ENCODE data around the gene ADISSP. TPM values are rescaled to one million over a fixed set of nuclear protein-coding genes. Genes with fewer than 3 reads are reported as not detected.

ADISSP gene
- 61.1 TPM for total RNA-seq

DNA sequence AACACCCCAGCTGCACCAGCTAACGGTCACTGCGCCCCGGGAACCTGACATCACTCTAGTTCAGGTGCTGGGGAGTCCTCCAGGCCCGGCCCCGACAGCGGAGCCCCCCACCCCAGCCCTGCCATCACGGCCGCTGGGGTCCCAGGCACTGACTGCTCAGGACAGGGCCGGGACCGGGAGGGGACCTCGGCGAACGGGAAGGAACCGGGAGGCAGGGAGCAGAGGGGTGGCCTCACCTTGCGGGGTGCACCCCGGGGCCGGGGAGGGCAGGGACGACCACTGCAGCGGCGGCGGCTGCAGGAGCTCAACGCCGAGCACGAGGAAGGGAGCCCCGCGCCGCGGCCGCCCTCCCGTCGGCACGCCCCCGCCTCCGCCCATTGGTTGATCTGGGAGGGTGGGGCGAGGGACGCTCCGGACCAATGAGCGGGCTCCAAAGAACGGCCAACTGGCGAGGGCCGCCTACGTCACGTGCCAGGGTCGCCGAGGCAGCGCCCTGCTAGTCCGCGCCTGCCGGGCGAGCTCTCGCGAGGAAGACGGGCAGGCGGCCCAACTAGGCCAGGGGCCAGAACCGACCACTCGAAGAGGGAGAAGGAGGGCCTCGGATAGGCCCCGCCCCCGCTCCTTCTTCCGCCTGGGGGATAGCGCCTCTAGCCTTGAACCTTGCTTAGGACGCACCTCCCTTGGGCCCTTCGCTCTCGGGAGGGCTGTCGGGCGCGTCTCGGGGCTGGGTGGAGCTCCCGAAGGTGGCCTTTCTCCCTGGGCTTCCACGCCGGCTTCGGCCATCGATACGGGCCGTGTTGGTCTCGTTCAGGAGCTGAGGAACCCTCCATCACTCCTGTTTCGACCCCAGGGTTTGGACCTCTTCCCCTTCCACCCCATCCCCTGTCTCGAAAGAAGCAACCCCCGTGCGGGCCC is at the start of gene ADISSP:
ADISSP (minus strand) TSS at position 327 of the 915 bp plus-strand sequence. CDS start 7,653 bp downstream, outside the sequence.
- DNase-seq (ENCODE audit: low spot score), result peak; percentile 99

DNA sequence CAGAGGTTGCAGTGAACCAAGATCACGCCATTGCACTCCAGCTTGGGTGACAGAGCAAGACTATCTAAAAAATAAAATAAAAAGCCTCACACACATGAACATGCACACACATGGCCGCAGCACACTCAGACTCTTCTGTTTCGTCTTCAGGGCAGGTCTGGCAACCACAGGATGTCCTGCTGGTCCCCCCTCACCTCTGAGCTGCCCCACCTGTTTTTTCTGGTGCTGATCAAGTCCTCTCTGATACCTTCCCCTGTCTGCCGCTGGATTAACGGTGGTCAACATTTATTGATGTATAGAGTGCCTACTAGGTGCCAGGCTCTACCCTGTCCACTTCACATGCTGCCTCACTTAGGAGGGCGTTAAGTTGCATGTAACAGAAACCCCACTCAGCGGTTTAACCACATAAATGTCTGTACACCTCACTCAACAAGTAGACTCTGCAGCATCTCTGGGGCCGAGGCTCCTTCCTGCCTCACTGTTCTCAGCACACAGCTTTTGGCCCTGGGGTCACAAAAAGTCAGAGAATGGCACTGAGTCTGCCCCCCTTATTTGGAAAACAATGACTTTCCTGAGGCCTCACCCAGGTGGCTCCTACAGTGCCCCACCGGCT is 48.3 kb upstream of the ADISSP start:
- DNase-seq (ENCODE audit: low spot score), result no peak

DNA sequence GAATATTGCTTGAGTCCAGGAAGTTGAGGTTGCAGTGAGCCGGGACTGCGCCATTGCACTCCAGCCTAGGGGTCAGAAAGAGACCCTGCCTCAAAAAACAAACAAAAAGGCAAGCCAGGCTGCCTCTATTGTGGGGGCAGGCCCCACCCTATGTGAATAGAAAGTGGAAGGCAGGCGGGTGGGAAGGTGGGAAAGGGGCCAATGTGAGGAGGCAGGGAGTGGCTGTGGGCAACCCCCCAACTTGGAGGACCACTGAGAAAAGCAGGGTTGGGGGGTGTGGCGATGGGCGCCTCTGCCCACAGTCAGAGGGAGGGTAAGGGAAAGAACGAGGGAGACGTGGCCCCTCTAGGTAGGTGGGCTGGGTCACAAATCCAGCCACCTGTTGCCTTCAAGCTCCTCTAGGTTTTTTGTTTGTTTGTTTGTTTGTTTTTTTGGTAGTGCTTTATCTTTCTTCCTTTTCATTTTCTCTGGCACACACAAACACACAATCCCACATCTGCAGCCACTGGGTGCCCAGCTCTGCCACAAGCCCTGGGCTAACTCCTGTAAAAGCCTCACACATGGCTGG is 47.5 kb upstream of the ADISSP start:
- no peak for DNase-seq (ENCODE audit: low spot score)

DNA sequence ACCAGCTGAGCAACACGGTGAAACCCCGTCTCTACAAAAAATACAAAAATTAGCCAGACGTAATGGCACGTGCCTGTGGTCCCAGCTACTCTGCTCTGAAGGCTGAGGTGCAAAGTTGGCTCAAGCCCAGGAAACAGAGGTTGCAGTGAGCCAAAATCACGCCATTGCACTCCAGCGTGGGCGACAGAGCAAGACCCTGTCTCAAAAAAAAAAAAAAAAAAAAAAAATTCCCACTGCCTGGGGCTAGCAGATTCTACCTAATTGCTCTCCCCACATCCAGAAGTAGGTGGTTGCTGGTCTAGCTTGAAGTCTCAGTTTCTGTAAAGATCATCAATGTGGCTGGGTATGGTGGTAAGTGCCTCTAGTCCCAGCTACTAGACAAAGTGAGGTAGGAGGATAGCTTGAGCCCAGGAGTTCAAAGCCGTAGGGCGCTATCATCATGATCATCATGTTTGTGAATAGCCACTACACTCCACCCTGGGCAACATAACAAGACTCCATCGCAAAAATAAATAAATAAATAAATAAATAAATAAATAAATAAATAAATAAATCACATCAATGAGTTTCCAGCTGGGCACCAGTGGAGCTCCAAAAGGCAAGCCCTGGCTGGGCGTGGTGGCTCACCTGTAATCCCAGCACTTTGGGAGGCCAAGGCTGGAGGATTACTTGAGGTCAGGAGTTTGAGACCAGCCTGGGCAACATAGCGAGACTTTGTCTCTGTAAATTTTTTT is 46.5 kb upstream of the ADISSP start:
- DNase-seq (ENCODE audit: low spot score), result no peak

DNA sequence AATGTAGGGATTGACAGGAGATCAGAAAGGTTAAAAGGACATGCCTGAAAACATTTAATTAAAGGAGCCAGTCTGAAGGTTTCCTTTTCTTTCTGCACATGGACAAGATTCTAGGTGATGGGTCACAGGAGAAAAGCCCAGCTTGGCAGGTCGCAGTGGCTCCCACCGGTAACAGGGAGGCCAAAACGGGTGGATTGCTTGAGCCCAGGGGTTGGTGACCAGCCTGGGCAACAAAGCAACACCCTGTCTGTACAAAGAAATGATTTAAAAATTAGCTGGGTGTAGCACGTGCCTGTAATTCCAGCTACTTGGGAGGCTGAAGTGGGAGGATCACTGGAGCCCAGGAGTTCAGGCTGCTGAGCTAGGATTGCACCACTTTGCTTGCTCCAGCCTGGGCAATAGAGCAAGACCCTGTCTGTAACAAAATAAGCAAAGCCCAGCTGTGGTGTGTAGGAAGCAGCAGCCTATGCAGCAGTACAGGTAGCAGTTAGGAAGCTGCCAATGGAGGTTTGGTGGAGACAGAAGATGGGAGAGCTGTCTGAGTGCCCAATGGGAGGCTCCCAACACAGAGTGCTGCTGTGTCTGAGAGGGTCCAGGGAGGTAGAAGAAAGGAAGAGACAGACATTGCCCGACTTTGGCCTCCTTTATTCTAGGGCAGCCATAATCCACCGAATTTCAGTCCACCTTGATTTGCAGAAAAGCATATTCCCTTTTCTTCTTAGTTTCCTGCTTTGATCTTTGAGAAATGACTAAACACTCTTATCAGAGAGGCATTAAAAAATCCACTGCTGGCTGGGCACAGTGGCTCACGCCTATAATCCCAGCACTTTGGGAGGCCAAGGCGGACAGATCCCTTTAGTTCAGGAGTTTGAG is 45.7 kb upstream of the ADISSP start:
- DNase-seq (ENCODE audit: low spot score), result no peak

DNA sequence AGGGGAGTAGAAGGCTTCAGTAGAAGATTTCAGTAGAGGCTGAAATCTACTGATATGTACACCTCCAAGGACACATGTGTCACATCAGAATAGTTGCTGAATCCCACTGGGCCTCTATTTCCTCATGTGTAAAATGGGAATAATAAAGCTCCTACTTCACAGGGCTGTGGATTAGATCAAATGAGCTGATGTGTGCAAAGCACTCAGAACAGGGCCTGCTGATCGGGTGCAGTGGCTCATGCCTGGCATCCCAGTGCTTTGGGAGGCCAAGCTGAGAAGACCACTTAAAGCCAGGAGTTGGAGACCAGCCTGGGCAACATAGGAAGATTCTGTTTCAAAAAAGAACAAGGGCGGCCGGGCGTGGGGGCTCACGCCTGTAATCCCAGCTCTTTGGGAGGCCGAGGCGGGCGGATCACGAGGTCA is 44.7 kb upstream of the ADISSP start:
- DNase-seq (ENCODE audit: low spot score), result no peak

DNA sequence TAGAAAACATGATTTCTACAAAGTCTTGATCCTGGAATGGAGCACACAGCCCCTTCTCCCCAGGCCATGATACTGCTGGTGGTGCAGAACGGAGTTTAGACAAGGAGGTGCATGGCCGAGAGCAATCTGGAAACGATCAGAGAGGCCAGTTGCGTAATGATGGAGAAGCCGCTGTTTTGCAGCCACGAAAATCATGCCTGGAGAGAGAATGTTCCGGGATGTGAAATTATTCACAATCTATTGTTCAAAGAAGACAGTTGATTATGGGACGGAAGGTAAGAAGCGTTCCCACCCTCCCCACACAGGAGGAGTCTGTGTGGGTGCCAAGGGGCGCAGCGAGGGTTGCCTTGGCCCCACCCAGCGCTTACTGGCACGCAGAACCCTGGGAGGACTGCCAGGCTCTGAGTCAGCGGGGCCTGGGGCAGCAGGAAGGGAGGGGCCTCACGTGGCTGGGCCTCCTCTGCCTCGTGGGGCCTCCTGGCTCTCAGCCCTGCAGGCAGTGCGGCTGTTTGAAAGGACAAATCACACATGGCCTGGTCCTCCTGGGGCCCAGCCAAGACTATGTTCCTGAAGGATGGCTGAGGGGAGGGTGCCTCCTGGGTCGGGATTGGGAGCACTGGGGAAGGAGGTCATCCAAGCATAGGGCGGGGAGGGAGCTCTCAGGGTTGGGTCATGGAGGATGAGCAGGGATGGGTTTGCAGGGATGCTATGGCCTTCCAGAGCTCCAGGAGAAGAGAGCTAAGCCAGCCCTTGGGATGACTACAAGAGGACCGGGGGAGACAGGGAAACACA is 44.1 kb upstream of the ADISSP start:
- DNase-seq (ENCODE audit: low spot score), result peak; percentile 98

DNA sequence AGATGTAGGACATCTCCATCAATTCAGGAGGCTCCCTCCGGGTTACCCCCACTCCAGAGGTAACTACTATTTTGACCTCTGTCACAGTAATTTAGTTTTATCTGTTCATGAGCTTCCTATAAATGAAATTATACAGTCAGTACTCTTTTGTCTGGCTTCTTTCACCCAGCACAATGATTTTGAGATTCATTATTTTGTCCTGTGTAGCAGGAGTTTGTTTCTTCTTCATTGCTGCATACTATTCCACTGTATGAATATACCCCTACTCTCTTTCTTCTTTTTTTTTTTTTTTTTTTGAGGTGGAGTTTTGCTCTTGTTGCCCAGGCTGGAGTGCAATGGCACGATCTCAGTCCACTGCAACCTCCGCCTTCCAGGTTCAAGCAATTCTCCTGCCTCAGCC is 41.0 kb upstream of the ADISSP start:
- DNase-seq (ENCODE audit: low spot score), result no peak

DNA sequence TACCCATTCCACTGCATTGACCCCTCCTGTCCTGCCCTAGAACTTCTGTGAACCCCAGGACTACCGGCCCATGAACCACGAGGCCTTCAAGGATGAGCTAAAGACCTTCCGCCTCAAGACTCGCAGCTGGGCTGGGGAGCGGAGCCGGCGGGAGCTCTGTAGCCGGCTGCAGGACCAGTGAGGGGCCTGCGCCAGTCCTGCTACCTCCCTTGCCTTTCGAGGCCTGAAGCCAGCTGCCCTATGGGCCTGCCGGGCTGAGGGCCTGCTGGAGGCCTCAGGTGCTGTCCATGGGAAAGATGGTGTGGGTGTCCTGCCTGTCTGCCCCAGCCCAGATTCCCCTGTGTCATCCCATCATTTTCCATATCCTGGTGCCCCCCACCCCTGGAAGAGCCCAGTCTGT is 37.2 kb upstream of the ADISSP start:
- no peak for DNase-seq (ENCODE audit: low spot score)

DNA sequence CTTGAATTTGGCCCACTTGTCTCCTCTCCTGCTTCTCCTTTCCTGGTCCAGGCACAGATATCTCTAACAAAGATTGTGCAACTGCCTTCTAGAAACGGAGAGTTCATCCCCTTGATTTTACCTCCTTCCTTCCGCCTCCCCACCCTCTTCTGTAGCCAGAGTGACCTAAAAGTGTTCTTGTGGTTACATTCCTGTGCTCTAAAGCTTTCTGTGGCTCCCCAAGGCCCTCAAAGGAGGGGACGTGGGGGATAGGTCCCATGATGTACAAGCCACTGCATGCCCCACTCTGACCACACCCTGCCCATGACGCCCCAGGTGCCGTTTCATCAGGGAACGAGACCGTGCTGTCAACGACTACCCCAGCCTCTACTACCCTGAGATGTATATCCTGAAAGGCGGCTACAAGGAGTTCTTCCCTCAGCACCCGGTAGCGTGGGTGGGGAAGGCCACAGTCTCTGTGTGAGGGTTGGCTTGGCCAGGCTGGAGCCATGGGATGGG is 36.8 kb upstream of the ADISSP start:
- DNase-seq (ENCODE audit: low spot score), result no peak

DNA sequence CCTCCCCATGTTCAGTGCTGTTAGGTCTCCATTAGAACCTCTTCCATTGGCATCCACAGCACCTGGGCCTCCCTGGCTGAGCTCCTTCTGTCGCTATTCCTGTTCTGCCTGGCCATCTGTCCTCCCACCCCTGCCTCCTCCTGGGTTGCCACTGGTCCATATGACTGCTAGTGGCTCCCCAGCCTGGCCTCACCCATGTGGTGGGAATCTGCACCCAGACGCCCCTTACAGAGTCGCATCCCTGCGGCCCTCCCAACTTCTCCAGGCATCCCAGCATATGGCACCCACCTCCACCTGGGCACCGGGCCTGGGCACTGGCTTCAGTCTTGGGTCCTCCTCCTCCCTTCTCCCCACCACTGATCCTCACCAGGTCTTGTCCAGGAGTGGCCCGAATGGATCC is 36.3 kb upstream of the ADISSP start:
- no peak for DNase-seq (ENCODE audit: low spot score)

DNA sequence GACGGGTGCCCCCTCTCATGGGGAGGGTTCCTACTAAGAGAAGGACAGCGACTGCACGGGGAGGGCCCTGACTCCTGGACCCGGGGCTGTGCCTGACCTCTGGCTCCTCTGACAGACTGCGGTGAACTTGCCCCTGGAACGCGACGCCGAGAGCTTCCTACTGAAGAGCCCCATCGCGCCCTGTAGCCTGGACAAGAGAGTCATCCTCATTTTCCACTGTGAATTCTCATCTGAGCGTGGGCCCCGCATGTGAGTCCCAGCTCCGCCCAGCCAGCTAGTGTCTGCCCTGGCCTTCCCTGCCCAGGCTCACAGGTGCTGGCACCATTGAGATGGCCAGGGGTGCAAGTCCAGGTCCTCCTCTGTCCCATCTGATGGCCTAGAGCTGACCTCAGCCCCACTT is 35.7 kb upstream of the ADISSP start:
- DNase-seq (ENCODE audit: low spot score), result no peak

DNA sequence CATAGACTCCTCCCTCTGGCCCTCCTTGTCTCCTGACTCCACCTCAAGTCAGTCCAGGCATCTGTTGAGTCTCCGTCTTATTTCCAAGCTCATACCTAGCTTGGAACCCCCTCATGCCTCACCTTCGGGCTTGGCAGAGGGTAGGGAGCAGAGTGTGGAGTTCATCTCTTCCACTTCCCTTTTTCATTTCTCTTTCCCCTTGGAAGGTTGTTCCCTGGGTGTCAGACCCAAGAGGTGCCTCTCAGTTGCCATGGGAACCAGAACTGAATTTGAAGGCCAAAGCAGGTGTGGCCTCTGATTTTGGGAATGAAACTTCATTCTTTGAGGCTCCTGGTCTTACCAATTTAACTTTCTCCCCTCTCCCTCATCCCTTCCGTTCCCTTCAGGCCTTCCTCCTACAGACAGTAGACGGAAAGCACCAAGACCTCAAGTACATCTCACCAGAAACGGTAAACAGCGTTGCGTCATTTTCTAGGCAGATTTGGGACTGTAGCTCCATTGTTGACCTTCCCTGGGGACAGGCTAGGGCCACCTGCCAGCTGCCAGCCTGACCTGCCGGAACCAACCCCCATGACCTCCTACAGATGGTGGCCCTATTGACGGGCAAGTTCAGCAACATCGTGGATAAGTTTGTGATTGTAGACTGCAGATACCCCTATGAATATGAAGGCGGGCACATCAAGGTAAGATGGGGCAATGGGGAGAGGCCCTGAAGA is 35.1 kb upstream of the ADISSP start:
- no peak for DNase-seq (ENCODE audit: low spot score)

DNA sequence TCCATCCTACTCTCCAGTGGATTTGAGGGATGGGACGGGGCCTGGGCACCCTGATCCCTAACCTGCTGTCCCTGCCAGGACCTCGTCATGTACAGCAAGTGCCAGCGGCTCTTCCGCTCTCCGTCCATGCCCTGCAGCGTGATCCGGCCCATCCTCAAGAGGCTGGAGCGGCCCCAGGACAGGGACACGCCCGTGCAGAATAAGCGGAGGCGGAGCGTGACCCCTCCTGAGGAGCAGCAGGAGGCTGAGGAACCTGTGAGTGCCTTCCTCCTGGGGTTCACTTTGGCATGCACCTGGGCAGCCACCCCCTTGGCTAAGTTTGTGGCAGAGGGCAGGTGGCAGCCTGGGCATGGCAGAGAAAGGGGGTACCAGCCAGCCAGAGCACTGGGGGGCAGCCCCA is 34.3 kb upstream of the ADISSP start:
- DNase-seq (ENCODE audit: low spot score), result no peak

DNA sequence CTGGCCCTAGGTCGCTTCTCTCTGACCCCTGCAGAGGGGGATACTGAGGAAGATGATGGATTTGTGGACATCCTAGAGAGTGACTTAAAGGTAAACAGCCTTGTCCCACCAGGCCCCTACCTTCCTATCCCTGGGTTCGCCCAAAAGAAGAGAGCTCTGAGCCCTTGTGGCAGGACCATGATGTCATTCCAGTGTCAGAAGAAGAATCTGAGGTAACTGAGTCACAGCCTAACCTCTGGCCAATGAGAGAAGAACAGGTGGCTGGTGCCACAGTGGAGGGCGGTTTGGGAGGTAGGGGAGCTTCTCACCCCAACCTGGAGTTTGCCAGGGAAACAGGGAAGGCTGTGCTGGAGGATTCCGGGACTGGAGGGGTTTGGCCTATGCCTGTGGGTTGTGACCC is 33.7 kb upstream of the ADISSP start:
- DNase-seq (ENCODE audit: low spot score), result no peak

DNA sequence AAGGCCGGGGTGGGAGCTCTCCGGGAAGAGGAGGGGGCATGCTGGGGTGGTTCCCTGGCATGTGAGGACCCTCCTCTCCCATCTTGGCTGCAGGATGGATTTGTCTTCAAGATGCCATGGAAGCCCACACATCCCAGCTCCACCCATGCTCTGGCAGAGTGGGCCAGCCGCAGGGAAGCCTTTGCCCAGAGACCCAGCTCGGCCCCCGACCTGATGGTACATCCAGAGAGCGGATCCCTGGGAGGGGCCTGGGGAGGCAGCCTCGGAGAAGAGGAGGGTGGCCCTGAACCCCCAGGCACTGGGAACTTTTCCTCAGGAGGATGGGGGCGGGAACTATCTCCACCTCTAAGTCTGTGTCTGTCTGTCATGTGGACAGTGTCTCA is 33.3 kb upstream of the ADISSP start:
- DNase-seq (ENCODE audit: low spot score), result no peak

DNA sequence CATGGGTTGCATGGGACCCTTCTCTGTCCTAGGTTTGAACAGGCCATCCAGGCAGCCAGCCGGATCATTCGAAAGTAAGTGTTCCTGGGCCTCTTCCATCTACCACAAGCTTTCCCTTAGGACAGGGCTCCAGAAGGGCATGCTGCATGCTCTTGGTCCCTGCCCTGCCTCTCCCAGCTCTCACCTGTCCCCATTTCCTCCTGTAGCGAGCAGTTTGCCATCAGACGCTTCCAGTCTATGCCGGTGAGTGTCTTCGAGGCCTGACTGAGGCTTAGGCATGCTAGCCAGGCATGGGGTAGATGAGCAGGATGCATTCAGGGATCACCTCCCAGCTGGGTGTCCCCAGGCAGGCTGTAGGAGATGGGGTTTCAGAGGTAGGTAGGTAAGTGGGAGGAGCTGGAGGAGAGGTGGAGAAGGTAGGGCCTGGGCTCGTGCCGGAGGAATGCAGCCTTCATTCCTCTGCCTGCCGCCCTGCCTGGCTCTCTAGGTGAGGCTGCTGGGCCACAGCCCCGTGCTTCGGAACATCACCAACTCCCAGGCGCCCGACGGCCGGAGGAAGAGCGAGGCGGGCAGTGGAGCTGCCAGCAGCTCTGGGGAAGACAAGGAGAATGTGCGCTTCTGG is 32.8 kb upstream of the ADISSP start:
- no peak for DNase-seq (ENCODE audit: low spot score)

DNA sequence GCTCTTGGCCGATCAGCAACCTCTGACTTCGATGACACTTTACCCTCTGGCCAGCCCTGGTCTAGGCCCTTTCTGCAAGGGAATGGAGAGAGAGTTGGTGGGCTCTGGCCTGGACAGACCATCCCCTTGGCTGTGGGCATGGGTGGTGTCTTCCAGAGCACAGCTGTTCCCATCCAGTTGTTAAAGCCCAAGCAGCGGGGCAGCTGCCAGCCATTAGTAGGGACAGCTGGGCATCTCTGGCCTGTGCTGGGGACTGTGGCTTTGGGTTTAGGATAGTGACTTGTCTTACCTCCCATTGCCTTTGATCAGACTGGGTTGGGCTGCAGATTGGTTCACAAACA is 31.3 kb upstream of the ADISSP start:
- DNase-seq (ENCODE audit: low spot score), result no peak

DNA sequence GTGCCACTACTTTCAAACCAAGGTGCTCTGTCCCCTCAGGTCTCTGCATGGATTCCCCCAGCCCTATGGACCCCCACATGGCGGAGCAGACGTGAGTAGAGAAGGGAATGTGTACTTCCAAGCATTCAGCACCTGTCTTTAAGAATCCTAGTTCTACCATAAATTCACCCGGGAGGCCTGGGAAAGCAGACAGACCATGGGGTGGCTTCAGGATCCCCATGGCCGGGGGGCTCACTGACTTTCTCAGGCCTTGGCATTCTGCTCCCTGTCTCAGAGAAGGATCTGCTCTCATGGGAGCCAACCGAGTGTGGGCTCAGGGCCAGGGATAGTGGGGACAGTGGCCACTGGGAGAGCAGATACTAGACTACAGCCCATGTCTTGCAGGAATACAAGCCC is 30.8 kb upstream of the ADISSP start:
- no peak for DNase-seq (ENCODE audit: low spot score)
